Measurements from ENCODE around the gene RAD50. TPM values are rescaled to one million over a fixed set of nuclear protein-coding genes. Genes with fewer than 3 reads are reported as not detected.
"Not testable (repeated sequence)": the region's sequence is repeated elsewhere in the genome, so short reads cannot be mapped to it uniquely, and the experiment has no call there.

The RAD50 gene
- total RNA-seq, 1 donor from 2014 or later, result 48.2 TPM

DNA sequence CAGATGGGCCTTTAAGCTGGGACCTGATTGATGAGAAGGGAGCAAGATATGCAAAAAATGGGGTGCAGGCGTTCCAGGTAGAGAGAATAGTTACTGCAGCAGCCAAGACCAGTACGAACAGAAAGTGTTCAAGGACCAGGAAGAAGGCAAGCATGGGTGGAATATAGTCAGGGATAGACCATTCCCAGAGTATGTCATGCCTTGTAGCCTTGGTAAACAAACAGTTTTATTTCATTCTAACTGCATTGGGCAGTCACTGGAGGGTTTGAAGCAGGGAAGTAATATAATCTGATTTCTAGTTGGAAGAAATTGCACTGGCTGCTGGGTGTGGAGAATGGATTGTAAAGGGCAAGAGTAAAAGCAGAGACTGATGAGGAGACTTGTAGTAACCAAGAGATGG, 70.7 kb downstream of the RAD50 start:
- Mint-ChIP-seq H3K9me3 (no peaks in the 10 kb centered on the region), H3K4me1 (no peaks in the 10 kb centered on the region), H3K36me3 (peaks cover 2% of the 10 kb centered on the region), H3K27ac (no peak overlapping the region), H3K4me3 (no peak overlapping the region), H3K27me3 (ENCODE audit: insufficient read depth, low read depth) (no peaks in the 10 kb centered on the region)
- Histone ChIP-seq H2AFZ (replicated peaks) (no peak overlapping the region), H3K9me3 (ENCODE audit: low read depth) (no peaks in the 10 kb centered on the region), H3K27me3 (no peaks in the 10 kb centered on the region), H3K79me2 (ENCODE audit: low read depth) (no peaks in the 10 kb centered on the region), H3K4me3 (no peak overlapping the region), H3K27ac (no peak overlapping the region), H3K4me1 (no peaks in the 10 kb centered on the region), H3F3A (ENCODE audit: low read depth) (no peaks in the 10 kb centered on the region), H3K9ac (no peak overlapping the region), H4K20me1 (ENCODE audit: low read depth) (no peaks in the 10 kb centered on the region), H3K4me2 (no peak overlapping the region), H3K36me3 (no peaks in the 10 kb centered on the region)
- DNase-seq (ENCODE audit: low spot score), result no peak
- no peak for TF ChIP-seq EZH2 (IDR thresholded peaks at IDR 0.05)
- TF ChIP-seq EZH2phosphoT487 (IDR thresholded peaks at IDR 0.05), result no peak
- TF ChIP-seq, protein P1, sequence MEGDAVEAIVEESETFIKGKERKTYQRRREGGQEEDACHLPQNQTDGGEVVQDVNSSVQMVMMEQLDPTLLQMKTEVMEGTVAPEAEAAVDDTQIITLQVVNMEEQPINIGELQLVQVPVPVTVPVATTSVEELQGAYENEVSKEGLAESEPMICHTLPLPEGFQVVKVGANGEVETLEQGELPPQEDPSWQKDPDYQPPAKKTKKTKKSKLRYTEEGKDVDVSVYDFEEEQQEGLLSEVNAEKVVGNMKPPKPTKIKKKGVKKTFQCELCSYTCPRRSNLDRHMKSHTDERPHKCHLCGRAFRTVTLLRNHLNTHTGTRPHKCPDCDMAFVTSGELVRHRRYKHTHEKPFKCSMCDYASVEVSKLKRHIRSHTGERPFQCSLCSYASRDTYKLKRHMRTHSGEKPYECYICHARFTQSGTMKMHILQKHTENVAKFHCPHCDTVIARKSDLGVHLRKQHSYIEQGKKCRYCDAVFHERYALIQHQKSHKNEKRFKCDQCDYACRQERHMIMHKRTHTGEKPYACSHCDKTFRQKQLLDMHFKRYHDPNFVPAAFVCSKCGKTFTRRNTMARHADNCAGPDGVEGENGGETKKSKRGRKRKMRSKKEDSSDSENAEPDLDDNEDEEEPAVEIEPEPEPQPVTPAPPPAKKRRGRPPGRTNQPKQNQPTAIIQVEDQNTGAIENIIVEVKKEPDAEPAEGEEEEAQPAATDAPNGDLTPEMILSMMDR (IDR thresholded peaks at IDR 0.05), result no peak

DNA sequence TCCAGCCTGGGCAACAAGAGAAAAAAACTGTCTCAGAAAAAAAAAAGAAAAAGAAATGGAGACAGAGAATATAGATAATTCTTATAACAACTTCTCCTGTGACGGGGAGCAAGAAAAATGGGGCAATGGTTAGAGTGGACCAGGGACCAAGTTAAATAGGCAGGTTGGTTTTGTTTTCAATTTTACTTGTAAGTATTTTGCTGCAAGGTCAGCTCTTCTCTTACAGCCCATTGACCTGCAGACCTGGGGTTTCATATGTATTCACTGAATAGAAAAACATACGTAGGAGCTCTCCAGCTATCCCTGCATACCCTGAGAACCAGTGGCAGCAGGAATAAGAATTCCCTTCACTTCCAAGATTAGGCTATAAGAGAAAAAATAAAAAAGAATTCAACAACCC, 72.0 kb downstream of the RAD50 start:
- no peaks in the 10 kb centered on the region for H3K36me3 ChIP-seq
- H2AFZ ChIP-seq (replicated peaks), result no peak overlapping the region
- H3K9ac ChIP-seq, result no peak overlapping the region
- Mint-ChIP-seq H3K4me3 (no peak overlapping the region), H3K27me3 (ENCODE audit: insufficient read depth, low read depth) (no peaks in the 10 kb centered on the region), H3K4me1 (no peaks in the 10 kb centered on the region), H3K27ac (no peak overlapping the region), H3K9me3 (no peaks in the 10 kb centered on the region), H3K36me3 (no peaks in the 10 kb centered on the region)
- no peak overlapping the region for H3K4me2 ChIP-seq
- no peak overlapping the region for H3K4me3 ChIP-seq
- no peak overlapping the region for H3K27ac ChIP-seq
- no peaks in the 10 kb centered on the region for H3K27me3 ChIP-seq
- no peaks in the 10 kb centered on the region for H3K9me3 ChIP-seq (ENCODE audit: low read depth)
- no peak for DNase-seq (ENCODE audit: low spot score)
- TF ChIP-seq EZH2 (IDR thresholded peaks at IDR 0.05) (no peak), EZH2phosphoT487 (IDR thresholded peaks at IDR 0.05) (no peak)
- TF ChIP-seq, protein P1 (IDR thresholded peaks at IDR 0.05), result no peak
- no peaks in the 10 kb centered on the region for H3F3A ChIP-seq (ENCODE audit: low read depth)
- H3K79me2 ChIP-seq (ENCODE audit: low read depth), result no peaks in the 10 kb centered on the region
- no peaks in the 10 kb centered on the region for H4K20me1 ChIP-seq (ENCODE audit: low read depth)
- H3K4me1 ChIP-seq, result no peaks in the 10 kb centered on the region

DNA sequence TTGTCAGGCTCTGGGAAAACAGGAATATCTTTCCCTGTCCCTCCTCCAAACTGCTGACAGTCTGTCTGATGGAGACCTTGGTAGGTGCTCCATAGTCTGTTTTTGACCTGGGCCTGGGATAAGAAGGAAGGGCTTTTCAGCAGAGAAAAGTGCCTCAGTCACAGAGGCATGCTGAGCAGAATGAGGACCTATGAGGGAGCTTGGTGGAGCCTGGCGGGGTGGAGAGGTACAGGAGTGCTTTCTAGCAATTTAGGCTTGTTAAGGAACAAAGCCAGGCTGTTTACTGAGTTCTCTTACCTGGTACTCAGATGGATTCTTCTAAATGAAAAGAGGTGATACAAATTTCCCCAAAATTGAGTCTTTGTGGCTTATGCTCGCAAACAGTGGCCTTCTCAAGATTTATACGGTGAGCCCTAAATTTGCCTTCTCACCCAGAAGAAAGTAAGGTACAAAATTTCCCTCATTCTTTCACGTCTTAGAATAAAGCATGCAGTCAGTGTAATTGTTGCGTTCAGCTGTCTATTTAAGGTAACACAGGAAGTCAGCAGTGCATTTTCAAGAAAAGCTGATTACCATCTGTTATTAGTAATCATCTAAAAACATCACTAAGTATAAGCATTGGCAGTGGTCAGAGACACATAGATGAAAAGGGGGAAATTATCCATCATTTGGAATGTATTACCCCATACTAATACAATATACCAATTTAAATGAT, 72.6 kb downstream of the RAD50 start:
- Histone ChIP-seq H3K27me3 (no peaks in the 10 kb centered on the region), H3K4me3 (no peak overlapping the region), H3K27ac (no peak overlapping the region), H3K36me3 (no peaks in the 10 kb centered on the region), H2AFZ (replicated peaks) (no peak overlapping the region), H3F3A (ENCODE audit: low read depth) (no peaks in the 10 kb centered on the region), H3K4me1 (no peaks in the 10 kb centered on the region), H4K20me1 (ENCODE audit: low read depth) (no peaks in the 10 kb centered on the region), H3K4me2 (no peak overlapping the region), H3K9ac (no peak overlapping the region), H3K9me3 (ENCODE audit: low read depth) (no peaks in the 10 kb centered on the region), H3K79me2 (ENCODE audit: low read depth) (no peaks in the 10 kb centered on the region)
- Mint-ChIP-seq H3K4me3 (no peak overlapping the region), H3K4me1 (no peaks in the 10 kb centered on the region), H3K36me3 (no peaks in the 10 kb centered on the region), H3K27ac (no peak overlapping the region), H3K27me3 (ENCODE audit: insufficient read depth, low read depth) (no peaks in the 10 kb centered on the region), H3K9me3 (no peaks in the 10 kb centered on the region)
- DNase-seq (ENCODE audit: low spot score), result no peak
- TF ChIP-seq, protein P1 (IDR thresholded peaks at IDR 0.05), result no peak
- TF ChIP-seq EZH2phosphoT487 (IDR thresholded peaks at IDR 0.05) (no peak), EZH2 (IDR thresholded peaks at IDR 0.05) (no peak)

DNA sequence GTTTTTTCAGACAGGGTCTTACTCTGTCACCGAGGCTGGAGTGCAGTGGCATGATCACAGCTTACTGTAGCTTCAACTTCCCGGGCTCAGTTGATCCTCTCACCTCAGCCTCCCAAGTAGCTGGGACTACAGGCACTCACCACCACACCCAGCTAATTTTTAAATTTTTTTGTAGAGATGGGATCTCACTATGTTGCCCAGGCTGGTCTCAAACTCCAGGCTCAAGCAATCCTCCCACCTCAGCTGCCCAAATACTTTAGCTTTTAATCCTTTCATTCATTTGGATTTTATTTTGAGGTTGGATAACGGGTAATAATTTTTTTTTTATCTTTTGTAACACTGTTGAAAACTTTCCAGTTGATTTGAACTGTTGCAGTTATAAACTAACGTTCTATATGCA, 76.8 kb downstream of the RAD50 start:
- H3K79me2 ChIP-seq (ENCODE audit: low read depth); H3K4me1 ChIP-seq; H3K36me3 Mint-ChIP-seq; H4K20me1 ChIP-seq (ENCODE audit: low read depth); H3K27me3 Mint-ChIP-seq (ENCODE audit: insufficient read depth, low read depth); H3K27me3 ChIP-seq; H3K9ac ChIP-seq; H3K4me3 Mint-ChIP-seq; H3K4me1 Mint-ChIP-seq; H3K27ac Mint-ChIP-seq; H3K4me2 ChIP-seq; H3K9me3 ChIP-seq (ENCODE audit: low read depth); H3K9me3 Mint-ChIP-seq; H3K36me3 ChIP-seq; H3K27ac ChIP-seq; H2AFZ ChIP-seq (replicated peaks); H3F3A ChIP-seq (ENCODE audit: low read depth); DNase-seq (ENCODE audit: low spot score); H3K4me3 ChIP-seq: not testable (repeated sequence)
